K562 (cell line): ENCODE data around the gene CCSER2. TPM values are rescaled to one million over a fixed set of nuclear protein-coding genes. Genes with fewer than 3 reads are reported as not detected.
A peak's percentile ranks its signal among the peaks of the same experiment; 100 is the strongest.

Experiments
- KDM5B ChIP-seq: fragments of 200-600 bp; sonication (generic); IDR thresholded peaks from 2 replicates; pipeline ENCODE4 v1.6.1; 2012; ENCODE audit warnings: low read depth, mild to moderate bottlenecking, moderate library complexity, low read length, control low read depth, inconsistent platforms; ENCODE audit not compliant: insufficient replicate concordance
- MLLT1 ChIP-seq, 2 experiments: fragments of 450-650 bp; IDR thresholded peaks; 2 replicates each; pipeline ENCODE4 v1.6.1; 2016
- PKNOX1 ChIP-seq: fragments of 450-650 bp; IDR thresholded peaks from 2 replicates; pipeline ENCODE4 v1.6.1; 2016
- SMAD2 ChIP-seq: fragments of 150-350 bp; IDR thresholded peaks from 2 replicates; pipeline ENCODE4 v1.6.1; 2014; ENCODE audit warnings: low read depth, mild to moderate bottlenecking, low read length
- USF2 ChIP-seq: sonication (generic); formaldehyde crosslinking; IDR thresholded peaks from 2 replicates; pipeline ENCODE4 v1.5.0; 2020; ENCODE audit warnings: missing genetic modification reagents
- polyA plus RNA-seq, 8 experiments: library from polyadenylated mRNA; depleted of rRNA in 4 of 8; stranded (reverse) in 5 of 8; unstranded in 3 of 8; fragments of >200 nt; fragmentation: Nextera tagmentation in 2 of 8; fragmentation: Illumina TruSeq in 1 of 8; extraction: Ambion mirVana in 2 of 8; extraction: Trizol in 1 of 8; gene quantifications; 2 replicates each; pipeline versions ENCODE4 v1.2.1 to v1.2.3, GENCODE V29; 2011 to 2014; ENCODE audit warnings: inconsistent platforms in 1 of 8, missing spikeins in 1 of 8
- total RNA-seq, 7 experiments: library from RNA; depleted of rRNA in 6 of 7; stranded (reverse); fragments of >200 nt in 6 of 7; fragmentation: Illumina TruSeq in 2 of 7; extraction: Trizol in 2 of 7; gene quantifications; 2 replicates each; pipeline versions ENCODE4 v1.2.1 to v1.2.3, GENCODE V29; 2011 to 2021; ENCODE audit warnings: low replicate concordance in 1 of 7
- TF ChIP-seq, protein P1 (sequence below): fragments of 450-650 bp; formaldehyde crosslinking; IDR thresholded peaks from 2 replicates; pipeline ENCODE4 v1.4.0; 2020; ENCODE audit warnings: mild to moderate bottlenecking, moderate library complexity
- TF ChIP-seq, protein P2 (sequence below): sonication (generic); formaldehyde crosslinking; IDR thresholded peaks from 2 replicates; pipeline ENCODE4 v1.8.0; 2022; ENCODE audit warnings: mild to moderate bottlenecking, missing genetic modification reagents
- TF ChIP-seq, protein P3 (sequence below): fragments of 450-650 bp; IDR thresholded peaks from 2 replicates; pipeline ENCODE4 v1.6.1; 2016; ENCODE audit warnings: low read depth

CCSER2 gene
- total and polyA plus RNA-seq, 9 of the 15 experiments (the other 6 are each of a cell fraction or from before 2014, with no cell fraction given): 2.7 to 15.1 (median 9.7) TPM

DNA sequence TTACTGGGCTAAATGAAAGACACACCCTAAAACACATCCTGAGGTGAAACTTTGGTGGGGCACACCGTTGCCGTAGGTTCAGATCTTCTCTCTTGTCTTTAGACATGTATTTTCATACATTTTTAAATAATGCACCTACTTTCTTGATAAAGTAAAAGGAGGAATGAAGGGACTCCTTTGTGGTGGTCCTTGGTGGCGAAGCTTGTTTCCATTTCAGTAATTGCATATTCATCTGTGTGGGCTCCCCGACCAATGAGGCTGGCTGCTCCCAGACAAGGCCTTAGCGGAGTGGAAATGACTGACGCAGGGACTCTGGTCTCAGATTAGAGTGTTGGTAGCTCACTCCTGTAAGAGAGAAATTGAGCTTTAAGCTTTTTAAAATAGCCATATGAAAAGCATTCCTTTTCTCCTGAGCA, 815 bp downstream of the CCSER2 start (continued):
- TF ChIP-seq, protein P1, sequence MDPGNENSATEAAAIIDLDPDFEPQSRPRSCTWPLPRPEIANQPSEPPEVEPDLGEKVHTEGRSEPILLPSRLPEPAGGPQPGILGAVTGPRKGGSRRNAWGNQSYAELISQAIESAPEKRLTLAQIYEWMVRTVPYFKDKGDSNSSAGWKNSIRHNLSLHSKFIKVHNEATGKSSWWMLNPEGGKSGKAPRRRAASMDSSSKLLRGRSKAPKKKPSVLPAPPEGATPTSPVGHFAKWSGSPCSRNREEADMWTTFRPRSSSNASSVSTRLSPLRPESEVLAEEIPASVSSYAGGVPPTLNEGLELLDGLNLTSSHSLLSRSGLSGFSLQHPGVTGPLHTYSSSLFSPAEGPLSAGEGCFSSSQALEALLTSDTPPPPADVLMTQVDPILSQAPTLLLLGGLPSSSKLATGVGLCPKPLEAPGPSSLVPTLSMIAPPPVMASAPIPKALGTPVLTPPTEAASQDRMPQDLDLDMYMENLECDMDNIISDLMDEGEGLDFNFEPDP (CRISPR knock-in tag): no peak
- TF ChIP-seq USF2: no peak
- TF ChIP-seq KDM5B: no peak
- peak; percentile 87 for TF ChIP-seq PKNOX1
- TF ChIP-seq, protein P2, sequence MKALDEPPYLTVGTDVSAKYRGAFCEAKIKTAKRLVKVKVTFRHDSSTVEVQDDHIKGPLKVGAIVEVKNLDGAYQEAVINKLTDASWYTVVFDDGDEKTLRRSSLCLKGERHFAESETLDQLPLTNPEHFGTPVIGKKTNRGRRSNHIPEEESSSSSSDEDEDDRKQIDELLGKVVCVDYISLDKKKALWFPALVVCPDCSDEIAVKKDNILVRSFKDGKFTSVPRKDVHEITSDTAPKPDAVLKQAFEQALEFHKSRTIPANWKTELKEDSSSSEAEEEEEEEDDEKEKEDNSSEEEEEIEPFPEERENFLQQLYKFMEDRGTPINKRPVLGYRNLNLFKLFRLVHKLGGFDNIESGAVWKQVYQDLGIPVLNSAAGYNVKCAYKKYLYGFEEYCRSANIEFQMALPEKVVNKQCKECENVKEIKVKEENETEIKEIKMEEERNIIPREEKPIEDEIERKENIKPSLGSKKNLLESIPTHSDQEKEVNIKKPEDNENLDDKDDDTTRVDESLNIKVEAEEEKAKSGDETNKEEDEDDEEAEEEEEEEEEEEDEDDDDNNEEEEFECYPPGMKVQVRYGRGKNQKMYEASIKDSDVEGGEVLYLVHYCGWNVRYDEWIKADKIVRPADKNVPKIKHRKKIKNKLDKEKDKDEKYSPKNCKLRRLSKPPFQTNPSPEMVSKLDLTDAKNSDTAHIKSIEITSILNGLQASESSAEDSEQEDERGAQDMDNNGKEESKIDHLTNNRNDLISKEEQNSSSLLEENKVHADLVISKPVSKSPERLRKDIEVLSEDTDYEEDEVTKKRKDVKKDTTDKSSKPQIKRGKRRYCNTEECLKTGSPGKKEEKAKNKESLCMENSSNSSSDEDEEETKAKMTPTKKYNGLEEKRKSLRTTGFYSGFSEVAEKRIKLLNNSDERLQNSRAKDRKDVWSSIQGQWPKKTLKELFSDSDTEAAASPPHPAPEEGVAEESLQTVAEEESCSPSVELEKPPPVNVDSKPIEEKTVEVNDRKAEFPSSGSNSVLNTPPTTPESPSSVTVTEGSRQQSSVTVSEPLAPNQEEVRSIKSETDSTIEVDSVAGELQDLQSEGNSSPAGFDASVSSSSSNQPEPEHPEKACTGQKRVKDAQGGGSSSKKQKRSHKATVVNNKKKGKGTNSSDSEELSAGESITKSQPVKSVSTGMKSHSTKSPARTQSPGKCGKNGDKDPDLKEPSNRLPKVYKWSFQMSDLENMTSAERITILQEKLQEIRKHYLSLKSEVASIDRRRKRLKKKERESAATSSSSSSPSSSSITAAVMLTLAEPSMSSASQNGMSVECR: no peak
- TF ChIP-seq, protein P3, sequence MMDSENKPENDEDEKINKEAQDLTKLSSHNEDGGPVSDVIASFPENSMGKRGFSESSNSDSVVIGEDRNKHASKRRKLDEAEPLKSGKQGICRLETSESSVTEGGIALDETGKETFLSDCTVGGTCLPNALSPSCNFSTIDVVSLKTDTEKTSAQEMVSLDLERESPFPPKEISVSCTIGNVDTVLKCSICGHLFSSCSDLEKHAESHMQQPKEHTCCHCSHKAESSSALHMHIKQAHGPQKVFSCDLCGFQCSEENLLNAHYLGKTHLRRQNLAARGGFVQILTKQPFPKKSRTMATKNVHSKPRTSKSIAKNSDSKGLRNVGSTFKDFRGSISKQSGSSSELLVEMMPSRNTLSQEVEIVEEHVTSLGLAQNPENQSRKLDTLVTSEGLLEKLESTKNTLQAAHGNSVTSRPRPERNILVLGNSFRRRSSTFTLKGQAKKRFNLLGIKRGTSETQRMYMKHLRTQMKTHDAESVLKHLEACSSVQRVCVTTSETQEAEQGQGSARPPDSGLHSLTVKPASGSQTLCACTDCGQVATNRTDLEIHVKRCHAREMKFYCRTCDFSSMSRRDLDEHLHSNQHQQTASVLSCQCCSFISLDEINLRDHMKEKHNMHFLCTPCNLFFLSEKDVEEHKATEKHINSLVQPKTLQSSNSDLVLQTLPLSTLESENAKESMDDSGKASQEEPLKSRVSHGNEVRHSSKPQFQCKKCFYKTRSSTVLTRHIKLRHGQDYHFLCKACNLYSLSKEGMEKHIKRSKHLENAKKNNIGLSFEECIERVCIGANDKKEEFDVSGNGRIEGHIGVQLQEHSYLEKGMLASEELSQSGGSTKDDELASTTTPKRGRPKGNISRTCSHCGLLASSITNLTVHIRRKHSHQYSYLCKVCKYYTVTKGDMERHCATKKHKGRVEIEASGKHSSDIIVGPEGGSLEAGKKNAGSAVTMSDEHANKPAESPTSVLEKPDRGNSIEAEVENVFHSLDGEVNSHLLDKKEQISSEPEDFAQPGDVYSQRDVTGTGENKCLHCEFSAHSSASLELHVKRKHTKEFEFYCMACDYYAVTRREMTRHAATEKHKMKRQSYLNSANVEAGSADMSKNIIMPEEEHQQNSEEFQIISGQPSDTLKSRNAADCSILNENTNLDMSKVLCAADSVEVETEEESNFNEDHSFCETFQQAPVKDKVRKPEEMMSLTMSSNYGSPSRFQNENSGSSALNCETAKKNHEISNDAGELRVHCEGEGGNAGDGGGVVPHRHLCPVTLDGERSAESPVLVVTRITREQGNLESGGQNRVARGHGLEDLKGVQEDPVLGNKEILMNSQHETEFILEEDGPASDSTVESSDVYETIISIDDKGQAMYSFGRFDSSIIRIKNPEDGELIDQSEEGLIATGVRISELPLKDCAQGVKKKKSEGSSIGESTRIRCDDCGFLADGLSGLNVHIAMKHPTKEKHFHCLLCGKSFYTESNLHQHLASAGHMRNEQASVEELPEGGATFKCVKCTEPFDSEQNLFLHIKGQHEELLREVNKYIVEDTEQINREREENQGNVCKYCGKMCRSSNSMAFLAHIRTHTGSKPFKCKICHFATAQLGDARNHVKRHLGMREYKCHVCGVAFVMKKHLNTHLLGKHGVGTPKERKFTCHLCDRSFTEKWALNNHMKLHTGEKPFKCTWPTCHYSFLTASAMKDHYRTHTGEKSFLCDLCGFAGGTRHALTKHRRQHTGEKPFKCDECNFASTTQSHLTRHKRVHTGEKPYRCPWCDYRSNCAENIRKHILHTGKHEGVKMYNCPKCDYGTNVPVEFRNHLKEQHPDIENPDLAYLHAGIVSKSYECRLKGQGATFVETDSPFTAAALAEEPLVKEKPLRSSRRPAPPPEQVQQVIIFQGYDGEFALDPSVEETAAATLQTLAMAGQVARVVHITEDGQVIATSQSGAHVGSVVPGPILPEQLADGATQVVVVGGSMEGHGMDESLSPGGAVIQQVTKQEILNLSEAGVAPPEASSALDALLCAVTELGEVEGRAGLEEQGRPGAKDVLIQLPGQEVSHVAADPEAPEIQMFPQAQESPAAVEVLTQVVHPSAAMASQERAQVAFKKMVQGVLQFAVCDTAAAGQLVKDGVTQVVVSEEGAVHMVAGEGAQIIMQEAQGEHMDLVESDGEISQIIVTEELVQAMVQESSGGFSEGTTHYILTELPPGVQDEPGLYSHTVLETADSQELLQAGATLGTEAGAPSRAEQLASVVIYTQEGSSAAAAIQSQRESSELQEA: no peak
- TF ChIP-seq MLLT1 (IDR thresholded peaks at IDR 0.05): no peak
- no peak for TF ChIP-seq SMAD2
